GM20000 (cell line): ENCODE measurements around the gene MFGE8.
"Not testable (repeated sequence)": the region's sequence is repeated elsewhere in the genome, so short reads cannot be mapped to it uniquely, and the experiment has no call there.

Source experiments
- DNase-seq: peaks from one replicate; pipeline ENCODE4 v3.0.0; 2012; ENCODE audit warnings: low spot score
- TF ChIP-seq, protein P1 (sequence below): IDR thresholded peaks from 2 replicates; pipeline ENCODE4 v1.5.1; 2012; ENCODE audit warnings: mild to moderate bottlenecking, control low read depth; ENCODE audit errors: extremely low read depth, missing control alignments

Gene MFGE8

GRCh38 chr15:88949734-88950400 lies 36.7 kb upstream of the MFGE8 start:
- TF ChIP-seq, protein P1, sequence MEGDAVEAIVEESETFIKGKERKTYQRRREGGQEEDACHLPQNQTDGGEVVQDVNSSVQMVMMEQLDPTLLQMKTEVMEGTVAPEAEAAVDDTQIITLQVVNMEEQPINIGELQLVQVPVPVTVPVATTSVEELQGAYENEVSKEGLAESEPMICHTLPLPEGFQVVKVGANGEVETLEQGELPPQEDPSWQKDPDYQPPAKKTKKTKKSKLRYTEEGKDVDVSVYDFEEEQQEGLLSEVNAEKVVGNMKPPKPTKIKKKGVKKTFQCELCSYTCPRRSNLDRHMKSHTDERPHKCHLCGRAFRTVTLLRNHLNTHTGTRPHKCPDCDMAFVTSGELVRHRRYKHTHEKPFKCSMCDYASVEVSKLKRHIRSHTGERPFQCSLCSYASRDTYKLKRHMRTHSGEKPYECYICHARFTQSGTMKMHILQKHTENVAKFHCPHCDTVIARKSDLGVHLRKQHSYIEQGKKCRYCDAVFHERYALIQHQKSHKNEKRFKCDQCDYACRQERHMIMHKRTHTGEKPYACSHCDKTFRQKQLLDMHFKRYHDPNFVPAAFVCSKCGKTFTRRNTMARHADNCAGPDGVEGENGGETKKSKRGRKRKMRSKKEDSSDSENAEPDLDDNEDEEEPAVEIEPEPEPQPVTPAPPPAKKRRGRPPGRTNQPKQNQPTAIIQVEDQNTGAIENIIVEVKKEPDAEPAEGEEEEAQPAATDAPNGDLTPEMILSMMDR, result no peak
- DNase-seq, result no peak

GRCh38 chr15:88940110-88940675 lies 27.0 kb upstream of the MFGE8 start:
- DNase-seq, result no peak
- TF ChIP-seq, protein P1, result no peak

- TF ChIP-seq, protein P1, result no peak
- no peak for DNase-seq
These were observed 26.3 kb upstream of the MFGE8 start for GRCh38 chr15:88939486-88939806.

DNA sequence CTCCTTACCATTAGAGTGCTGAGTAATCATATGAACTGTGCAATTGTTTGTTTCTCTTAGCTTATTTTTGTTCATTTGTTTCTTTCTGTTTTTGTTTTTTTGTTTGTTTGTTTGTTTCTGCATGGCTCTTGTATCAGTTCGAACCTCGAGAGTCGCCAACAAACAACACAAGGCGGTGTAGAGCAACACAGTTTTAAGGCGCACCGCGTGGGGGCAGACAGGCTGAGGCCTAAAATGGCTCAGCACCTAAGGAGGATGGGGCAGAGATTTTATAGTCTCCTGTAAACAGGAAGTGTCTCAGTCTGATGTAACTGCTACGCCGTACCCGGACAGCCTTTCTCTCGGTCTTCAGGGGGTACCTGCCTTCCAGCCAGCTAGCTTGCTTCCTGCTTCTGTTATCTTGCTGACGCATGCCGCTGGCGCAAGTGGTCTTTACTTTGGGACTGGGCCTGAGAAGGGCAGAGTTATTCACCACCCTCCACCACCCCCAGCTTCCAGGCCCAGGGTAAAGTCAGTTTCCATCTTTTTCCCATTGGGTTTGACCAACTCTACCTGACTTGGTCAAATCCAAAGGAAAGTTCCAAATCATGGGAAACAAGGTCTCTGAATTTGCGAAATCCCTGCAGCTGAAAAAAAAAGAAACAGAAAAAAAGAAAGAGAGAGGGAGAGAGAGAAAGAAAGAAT lies 25.8 kb upstream of the MFGE8 start:
- TF ChIP-seq, protein P1, result no peak
- DNase-seq, result no peak

- not testable (repeated sequence) for DNase-seq
These were observed 21.3 kb upstream of the MFGE8 start for GRCh38 chr15:88934449-88934848.

DNA sequence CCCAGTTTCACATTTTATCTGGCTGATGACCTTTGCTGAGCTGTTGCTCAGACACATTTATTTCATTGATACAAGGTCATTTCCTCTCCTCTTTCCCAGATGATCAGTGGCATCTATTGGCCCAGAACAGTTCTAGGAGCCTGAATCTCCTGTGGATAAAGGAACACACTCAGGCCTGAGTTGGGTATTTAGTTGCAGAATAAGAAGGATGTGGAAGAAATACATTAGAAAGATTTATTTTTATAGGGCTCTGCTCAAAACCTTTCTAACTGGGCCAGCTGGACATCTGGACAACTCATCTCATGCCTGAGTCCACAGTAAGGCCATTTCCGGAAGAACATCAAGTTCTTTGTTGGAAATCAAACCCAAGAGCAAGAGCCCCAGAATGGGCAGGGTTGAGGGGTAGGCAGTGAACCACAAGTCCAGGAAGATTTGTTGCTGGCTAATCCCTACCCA lies 19.7 kb upstream of the MFGE8 start:
- TF ChIP-seq, protein P1, result no peak
- DNase-seq, result no peak

DNA sequence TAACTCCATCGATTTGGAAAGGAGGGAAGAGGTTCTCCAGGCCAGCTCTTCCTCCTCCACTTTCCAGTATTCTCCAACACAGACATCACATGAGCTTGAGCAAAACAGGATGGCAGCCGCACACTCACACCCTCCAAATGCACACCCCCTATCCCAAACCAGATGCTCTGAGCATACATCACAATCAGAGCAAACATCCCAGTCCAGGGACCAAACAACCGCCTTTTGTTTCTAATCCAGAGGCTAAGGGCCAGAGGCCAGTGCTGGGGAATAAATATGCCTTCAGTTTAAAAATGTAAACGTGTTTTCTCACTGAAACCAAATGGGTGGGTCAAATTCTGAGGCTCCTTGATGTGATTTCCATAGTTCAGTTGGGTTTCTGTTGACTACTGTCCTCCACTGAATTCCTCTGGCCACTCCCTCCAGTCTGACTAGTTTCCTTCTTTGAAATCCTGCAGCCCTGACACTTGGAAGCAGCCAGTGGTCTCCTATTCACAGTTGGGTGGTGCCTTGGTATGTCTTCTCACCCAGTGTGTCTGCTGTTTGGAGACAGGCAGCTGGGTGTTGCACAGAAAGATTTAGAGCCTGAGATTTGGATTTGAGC lies 19.2 kb upstream of the MFGE8 start:
- DNase-seq, result no peak
- TF ChIP-seq, protein P1, result no peak

DNA sequence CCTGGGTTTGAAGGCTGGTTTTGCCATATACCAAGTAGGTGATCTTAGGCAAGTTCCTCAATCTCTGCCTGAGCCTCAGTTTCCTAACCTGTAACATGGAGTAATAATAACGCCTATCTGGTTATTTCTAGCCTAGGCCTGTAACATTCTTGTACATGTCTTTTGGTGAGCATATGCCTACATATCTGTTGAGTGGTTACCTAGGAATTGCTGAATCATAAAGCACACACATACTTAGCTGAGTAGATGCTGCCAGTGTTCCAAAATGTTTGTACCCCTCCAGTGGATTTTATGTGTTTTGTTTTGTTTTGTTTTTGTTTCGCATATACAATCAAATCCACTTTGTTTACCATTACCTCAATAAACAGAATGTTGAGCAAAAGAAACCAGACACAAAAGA lies 17.4 kb upstream of the MFGE8 start:
- TF ChIP-seq, protein P1, result no peak
- no peak for DNase-seq

DNA sequence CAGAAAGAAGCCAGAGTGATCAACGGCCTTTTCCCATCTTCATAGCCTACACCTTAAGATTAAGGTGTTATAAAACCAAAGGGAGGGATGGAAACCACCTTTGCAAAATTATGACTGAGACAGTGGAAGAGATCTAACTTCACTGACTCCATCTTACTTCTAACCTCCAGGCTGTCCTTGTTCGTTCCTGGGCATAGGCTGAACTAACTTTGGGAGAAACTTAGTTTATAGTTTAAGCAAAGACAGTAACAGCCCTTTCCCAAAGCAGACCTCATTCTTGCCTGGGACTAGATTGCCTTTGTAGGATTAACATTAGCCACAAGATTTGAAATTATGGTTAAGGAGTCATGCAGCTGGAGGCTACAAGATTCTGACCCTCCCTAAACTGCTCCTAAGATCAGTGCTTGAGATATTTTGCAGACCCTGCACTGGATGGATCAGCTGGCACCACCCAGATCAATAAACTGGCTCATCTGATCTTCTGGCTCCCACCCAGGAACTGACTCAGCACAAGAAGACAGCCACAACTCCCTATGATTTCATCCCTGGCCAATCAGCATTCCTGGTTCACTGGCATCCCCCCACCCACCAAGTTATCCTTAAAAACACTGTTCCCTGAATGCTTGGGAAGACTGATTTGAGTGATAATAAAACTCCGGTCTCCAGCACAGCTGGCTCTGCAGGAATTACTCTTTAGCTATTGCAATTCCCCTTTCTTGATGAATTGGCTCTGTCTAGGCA lies 16.3 kb upstream of the MFGE8 start:
- not testable (repeated sequence) for DNase-seq

DNA sequence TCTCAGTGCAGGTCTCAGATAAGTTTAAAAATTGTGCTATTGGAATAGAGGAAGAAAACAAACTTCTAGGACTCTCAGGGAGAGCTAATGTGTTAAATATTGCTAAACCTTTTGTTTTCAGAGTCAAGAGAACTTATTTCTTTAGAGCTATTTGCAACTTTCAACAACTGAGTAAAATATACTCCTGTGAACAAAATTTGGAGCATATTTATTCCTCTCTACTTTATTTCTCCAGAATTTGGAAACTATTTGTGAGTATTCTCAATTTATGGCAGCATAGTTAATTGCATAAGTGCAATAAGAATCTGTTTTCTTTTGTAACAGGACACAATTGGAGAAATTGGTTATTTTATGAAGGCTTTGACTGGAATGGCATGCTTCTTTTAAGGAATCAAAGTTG lies 15.0 kb upstream of the MFGE8 start:
- DNase-seq, result not testable (repeated sequence)

DNA sequence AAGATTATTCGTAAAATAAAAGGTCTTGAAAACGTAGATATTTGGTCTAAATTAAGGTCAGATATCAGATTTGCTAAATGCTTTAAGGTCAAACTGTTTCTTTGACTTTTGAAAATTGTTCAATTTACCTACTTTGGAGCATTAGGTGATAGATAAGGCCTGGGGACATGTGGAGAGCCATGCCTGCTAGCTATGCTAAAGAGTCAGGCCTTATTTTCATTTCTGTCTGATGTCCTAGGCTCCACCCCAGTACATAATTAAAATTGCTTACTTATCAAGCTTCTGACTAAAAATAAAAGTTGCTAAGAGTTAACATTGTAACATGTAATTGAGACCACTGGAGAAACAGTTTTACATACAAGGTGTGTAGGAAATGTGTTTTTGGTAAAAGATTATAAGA lies 12.5 kb upstream of the MFGE8 start:
- not testable (repeated sequence) for DNase-seq
